Tibial nerve (tissue), 3 donors: ENCODE results near the gene KRT14.

Experiments
- CTCF ChIP-seq, 5 experiments: fragments of 200-600 bp in 3 of 5; fragments of 450-650 bp in 2 of 5; sonication (generic) in 3 of 5; IDR thresholded peaks; one replicate each; pipeline ENCODE4 v1.5.1; 2016 to 2019; ENCODE audit warnings: antibody characterized with exemption in 5 of 5, mild to moderate bottlenecking in 3 of 5, moderate library complexity in 2 of 5
- POLR2A ChIP-seq, 2 donors: fragments of 450-650 bp; IDR thresholded peaks; one replicate each; pipeline ENCODE4 v1.6.1; 2017; ENCODE audit warnings: antibody characterized with exemption in 2 of 2, mild to moderate bottlenecking in 2 of 2, moderate library complexity in 2 of 2

GRCh38 chr17:41617698-41618097, 31.0 kb upstream of the KRT14 start:
- TF ChIP-seq POLR2A (IDR thresholded peaks at IDR 0.05), result no peak
- TF ChIP-seq CTCF (IDR thresholded peaks at IDR 0.05), result no peak
